Adrenal gland (tissue), 12 donors: Measurements from ENCODE around the gene UBAC2. TPM values are rescaled to one million over a fixed set of nuclear protein-coding genes. Genes with fewer than 3 reads are reported as not detected.

ENCODE experiments used
- DNase-seq, 7 donors: peaks; one replicate each; pipeline ENCODE4 v3.0.0-alpha.2; 2019 to 2020
- H3K27ac ChIP-seq, 5 donors: fragments of 200-600 bp; sonication (generic) in 4 of 5; 1 replicate in 3 of 5; 2 replicates in 2 of 5; pipeline versions ENCODE4 v1.5.1 to v1.8.0; 2016 to 2020; ENCODE audit warnings: mild to moderate bottlenecking in 1 of 5
- H3K27me3 ChIP-seq: fragments of 200-600 bp; 2 replicates; pipeline ENCODE4 v1.8.0; 2021
- H3K36me3 ChIP-seq, 2 donors: fragments of 200-600 bp; replicated peaks in 1 of 2; 1 replicate in 1 of 2; 2 replicates in 1 of 2; pipeline versions ENCODE4 v1.5.1 to v1.8.0; 2018 to 2022
- H3K4me1 ChIP-seq, 2 donors: fragments of 200-600 bp; replicated peaks in 1 of 2; 1 replicate in 1 of 2; 2 replicates in 1 of 2; pipeline versions ENCODE4 v1.5.1 to v1.8.0; 2018 to 2021
- H3K4me3 ChIP-seq, 4 donors: fragments of 200-600 bp; sonication (generic) in 3 of 4; one replicate each; pipeline ENCODE4 v1.5.1; 2016 to 2018
- H3K9me3 ChIP-seq, 3 donors: fragments of 200-600 bp; sonication (generic) in 1 of 3; replicated peaks in 1 of 3; 1 replicate in 2 of 3; 2 replicates in 1 of 3; pipeline versions ENCODE4 v1.5.1 to v1.8.0; 2016 to 2021
- POLR2A ChIP-seq, 2 donors: fragments of 450-650 bp; IDR thresholded peaks; one replicate each; pipeline ENCODE4 v1.6.1; 2017; ENCODE audit warnings: antibody characterized with exemption in 2 of 2, mild to moderate bottlenecking in 2 of 2, moderate library complexity in 1 of 2
- WGBS, 4 donors: extraction: QIAGEN DNeasy Blood & Tissue Kit in 2 of 4; methylation state at CpG; one replicate each; pipeline versions ENCODE4 v1.1.5 to v1.1.7; 2013 to 2017; 5-methylcytosine and 5-hydroxymethylcytosine counted together
- intact Hi-C, 2 donors: fragments of 100-400 bp; cut with DNase I; formaldehyde crosslinking; loops; one replicate each; pipeline versions ENCODE4 v1.14.1 to v1.15.0; 2022 to 2023
- polyA plus RNA-seq, 3 donors: library from polyadenylated mRNA; stranded (reverse); fragments of 200-250 nt in 2 of 3; fragments of 350-450 nt in 1 of 3; fragmentation: Illumina TruSeq in 1 of 3; extraction: RNeasy Lipid Tissue Mini Kit (QIAGEN cat#74804) in 1 of 3; gene quantifications; one replicate each; pipeline ENCODE4 v1.2.3, GENCODE V29; 2013 to 2014
- total RNA-seq, 9 donors: library from RNA; depleted of rRNA in 4 of 9; stranded (reverse); fragments of >200 nt in 4 of 9; fragments of 120-200 nt in 1 of 9; fragmentation: NEBNext Ultra II Directional in 1 of 9; extraction: Animal tissue kit (Norgen Biotek cat#: 25700) in 1 of 9; gene quantifications; one replicate each; pipeline versions ENCODE4 v1.1.0 to v1.2.4, GENCODE V29; 2013 to 2023
- TF ChIP-seq, protein P1 (sequence below), 6 experiments: fragments of 450-650 bp in 4 of 6; fragments of 200-600 bp in 2 of 6; sonication (generic) in 1 of 6; IDR thresholded peaks; 1 replicate in 5 of 6; 2 replicates in 1 of 6; pipeline versions ENCODE4 v1.5.1 to v1.8.0; 2016 to 2021; ENCODE audit warnings: antibody characterized with exemption in 6 of 6, mild to moderate bottlenecking in 2 of 6, moderate library complexity in 1 of 6
- donor health status: healthy with polysubstance abuse.
- donor health status: Bipolar disorder and iron deficiency.
- donor health status: DM: yes; HTN: yes; CAD: no.
- donor health status: DM: no; HTN: no; CAD: no.
- donor health status: DM: no; HTN: no; CAD: no.
- donor health status: DM: yes; HTN: yes; CAD: no.

UBAC2 gene
- total and polyA plus RNA-seq, 12 donors: 46.3 to 67.8 (median 53.5) TPM

GRCh38 chr13:99305158-99305557, 104.5 kb downstream of the UBAC2 start:
- no peaks in the 10 kb centered on the region for H3K36me3 ChIP-seq
- H3K27ac ChIP-seq: peak overlapping the region in 3 of 5 donors; percentile 24 to 48 (median 45)
- H3K4me1 ChIP-seq: no peaks in the 10 kb centered on the region
- H3K9me3 ChIP-seq: no peaks in the 10 kb centered on the region
- intact Hi-C loops: no loop called here
- no peak for DNase-seq
- TF ChIP-seq, protein P1, sequence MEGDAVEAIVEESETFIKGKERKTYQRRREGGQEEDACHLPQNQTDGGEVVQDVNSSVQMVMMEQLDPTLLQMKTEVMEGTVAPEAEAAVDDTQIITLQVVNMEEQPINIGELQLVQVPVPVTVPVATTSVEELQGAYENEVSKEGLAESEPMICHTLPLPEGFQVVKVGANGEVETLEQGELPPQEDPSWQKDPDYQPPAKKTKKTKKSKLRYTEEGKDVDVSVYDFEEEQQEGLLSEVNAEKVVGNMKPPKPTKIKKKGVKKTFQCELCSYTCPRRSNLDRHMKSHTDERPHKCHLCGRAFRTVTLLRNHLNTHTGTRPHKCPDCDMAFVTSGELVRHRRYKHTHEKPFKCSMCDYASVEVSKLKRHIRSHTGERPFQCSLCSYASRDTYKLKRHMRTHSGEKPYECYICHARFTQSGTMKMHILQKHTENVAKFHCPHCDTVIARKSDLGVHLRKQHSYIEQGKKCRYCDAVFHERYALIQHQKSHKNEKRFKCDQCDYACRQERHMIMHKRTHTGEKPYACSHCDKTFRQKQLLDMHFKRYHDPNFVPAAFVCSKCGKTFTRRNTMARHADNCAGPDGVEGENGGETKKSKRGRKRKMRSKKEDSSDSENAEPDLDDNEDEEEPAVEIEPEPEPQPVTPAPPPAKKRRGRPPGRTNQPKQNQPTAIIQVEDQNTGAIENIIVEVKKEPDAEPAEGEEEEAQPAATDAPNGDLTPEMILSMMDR (IDR thresholded peaks at IDR 0.05): no peak
- no peak for TF ChIP-seq POLR2A (IDR thresholded peaks at IDR 0.05)
- WGBS, 4 donors: 73 to 91% (median 84%) methylated on average over 5 of the region's 5 CpGs
- no peaks in the 10 kb centered on the region for H3K27me3 ChIP-seq
- H3K4me3 ChIP-seq: peak overlapping the region in 1 of 4 donors; percentile 10

DNA sequence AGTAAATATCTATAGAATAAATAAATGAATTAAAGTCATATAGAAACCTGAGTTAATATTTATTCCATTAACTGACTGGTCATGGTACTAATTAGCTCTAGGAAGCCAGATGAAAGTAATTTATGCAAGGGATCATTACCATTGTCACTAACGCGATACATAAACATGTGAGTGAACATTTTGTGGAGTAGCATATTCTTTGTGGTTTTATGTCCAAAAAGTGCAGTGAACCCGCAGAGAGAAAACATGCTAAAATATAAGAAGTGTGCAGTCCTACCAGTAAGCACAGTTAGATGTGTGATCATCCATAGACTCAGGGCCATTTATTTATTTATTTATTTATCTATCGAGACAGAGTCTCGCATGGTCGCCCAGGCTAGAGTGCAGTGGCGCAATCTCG, 104.9 kb downstream of the UBAC2 start:
- TF ChIP-seq POLR2A (IDR thresholded peaks at IDR 0.05): no peak
- TF ChIP-seq, protein P1 (IDR thresholded peaks at IDR 0.05): no peak
- 87 to 93% (median 88%) methylated on average over 8 of the region's 8 CpGs for WGBS, 4 donors
- peak overlapping the region in 1 of 4 donors; percentile 10 for H3K4me3 ChIP-seq

GRCh38 chr13:99307247-99307646, 106.6 kb downstream of the UBAC2 start, which contains the start of gene GPR183:
TSS of gene GPR183 (minus strand) at chr13:99307399. CDS start at chr13:99296145, 11,254 bp downstream.
- H3K27me3 ChIP-seq: no peaks in the 10 kb centered on the region
- peaks cover 7 to 10% of the 10 kb centered on the region in 2 donors for H3K4me1 ChIP-seq
- H3K36me3 ChIP-seq: no peaks in the 10 kb centered on the region
- intact Hi-C loops: no loop called here
- peak within 1 kb of the TSS in 4 of 5 donors; percentile 21 to 75 (median 46) for H3K27ac ChIP-seq
- no peaks in the 10 kb centered on the region for H3K9me3 ChIP-seq
- no peak for DNase-seq
- TF ChIP-seq POLR2A (IDR thresholded peaks at IDR 0.05): no peak
- TF ChIP-seq, protein P1 (IDR thresholded peaks at IDR 0.05): no peak
- WGBS, 4 donors: 41 to 53% (median 47%) methylated on average over 4 of the region's 4 CpGs
- H3K4me3 ChIP-seq: peak within 1 kb of the TSS in 1 of 4 donors; percentile 10

More for the DNA sequence above, 104.9 kb downstream of the UBAC2 start:
- H3K9me3 ChIP-seq: no peaks in the 10 kb centered on the region
- H3K27me3 ChIP-seq: no peaks in the 10 kb centered on the region
- intact Hi-C loops: no loop called here
- H3K27ac ChIP-seq: peak overlapping the region in 2 of 5 donors; percentile 48 to 75
- no peaks in the 10 kb centered on the region for H3K36me3 ChIP-seq
- DNase-seq: no peak
- H3K4me1 ChIP-seq: no peaks in the 10 kb centered on the region

GRCh38 chr13:99307648-99308339, 107.1 kb downstream of the UBAC2 start:
- H3K27ac ChIP-seq: peak overlapping the region in 4 of 5 donors; percentile 8 to 59 (median 31)
- no peak for DNase-seq
- intact Hi-C loops: no loop called here
- H3K9me3 ChIP-seq: no peaks in the 10 kb centered on the region
- WGBS, 4 donors: 62 to 68% (median 67%) methylated on average over 6 of the region's 6 CpGs
- no peak for TF ChIP-seq POLR2A (IDR thresholded peaks at IDR 0.05)
- TF ChIP-seq, protein P1 (IDR thresholded peaks at IDR 0.05): no peak
- H3K4me3 ChIP-seq: no peak overlapping the region
- H3K36me3 ChIP-seq: no peaks in the 10 kb centered on the region
- H3K27me3 ChIP-seq: no peaks in the 10 kb centered on the region
- peaks cover 12 to 16% of the 10 kb centered on the region in 2 donors for H3K4me1 ChIP-seq
